ENCODE data around the gene NPFFR2.

NPFFR2 gene

DNA sequence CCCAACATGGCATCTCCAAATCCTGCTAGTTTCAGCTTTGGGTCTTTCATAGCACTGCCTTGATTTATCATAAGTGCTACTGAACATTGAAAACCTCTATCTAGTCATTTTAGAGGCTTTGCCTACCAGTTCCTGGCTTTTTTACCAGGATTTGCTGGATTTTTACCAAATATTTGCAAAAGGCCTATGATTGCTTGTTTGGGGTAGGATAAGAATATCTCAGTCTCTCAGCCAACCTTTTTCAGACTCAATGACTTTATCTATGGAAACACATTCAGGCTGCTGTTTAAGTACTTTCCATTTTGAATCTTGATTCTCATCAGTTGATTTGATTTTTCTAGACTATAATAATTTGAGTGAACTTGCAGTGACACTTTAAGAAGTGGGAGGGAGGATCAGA, 80.1 kb downstream of the NPFFR2 start:
- TF ChIP-seq, protein P1, sequence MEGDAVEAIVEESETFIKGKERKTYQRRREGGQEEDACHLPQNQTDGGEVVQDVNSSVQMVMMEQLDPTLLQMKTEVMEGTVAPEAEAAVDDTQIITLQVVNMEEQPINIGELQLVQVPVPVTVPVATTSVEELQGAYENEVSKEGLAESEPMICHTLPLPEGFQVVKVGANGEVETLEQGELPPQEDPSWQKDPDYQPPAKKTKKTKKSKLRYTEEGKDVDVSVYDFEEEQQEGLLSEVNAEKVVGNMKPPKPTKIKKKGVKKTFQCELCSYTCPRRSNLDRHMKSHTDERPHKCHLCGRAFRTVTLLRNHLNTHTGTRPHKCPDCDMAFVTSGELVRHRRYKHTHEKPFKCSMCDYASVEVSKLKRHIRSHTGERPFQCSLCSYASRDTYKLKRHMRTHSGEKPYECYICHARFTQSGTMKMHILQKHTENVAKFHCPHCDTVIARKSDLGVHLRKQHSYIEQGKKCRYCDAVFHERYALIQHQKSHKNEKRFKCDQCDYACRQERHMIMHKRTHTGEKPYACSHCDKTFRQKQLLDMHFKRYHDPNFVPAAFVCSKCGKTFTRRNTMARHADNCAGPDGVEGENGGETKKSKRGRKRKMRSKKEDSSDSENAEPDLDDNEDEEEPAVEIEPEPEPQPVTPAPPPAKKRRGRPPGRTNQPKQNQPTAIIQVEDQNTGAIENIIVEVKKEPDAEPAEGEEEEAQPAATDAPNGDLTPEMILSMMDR (IDR thresholded peaks at IDR 0.05), result no peak
- Histone ChIP-seq H3K36me3 (no peaks in the 10 kb centered on the region), H3K4me1 (no peaks in the 10 kb centered on the region), H3K9me3 (no peaks in the 10 kb centered on the region), H3K27me3 (no peaks in the 10 kb centered on the region), H3K27ac (no peak overlapping the region), H3K4me3 (no peak overlapping the region)
- no peak for DNase-seq
- intact Hi-C loops (cut with DNase I; ENCODE audit: low total_unique reads), result no loop called here

DNA sequence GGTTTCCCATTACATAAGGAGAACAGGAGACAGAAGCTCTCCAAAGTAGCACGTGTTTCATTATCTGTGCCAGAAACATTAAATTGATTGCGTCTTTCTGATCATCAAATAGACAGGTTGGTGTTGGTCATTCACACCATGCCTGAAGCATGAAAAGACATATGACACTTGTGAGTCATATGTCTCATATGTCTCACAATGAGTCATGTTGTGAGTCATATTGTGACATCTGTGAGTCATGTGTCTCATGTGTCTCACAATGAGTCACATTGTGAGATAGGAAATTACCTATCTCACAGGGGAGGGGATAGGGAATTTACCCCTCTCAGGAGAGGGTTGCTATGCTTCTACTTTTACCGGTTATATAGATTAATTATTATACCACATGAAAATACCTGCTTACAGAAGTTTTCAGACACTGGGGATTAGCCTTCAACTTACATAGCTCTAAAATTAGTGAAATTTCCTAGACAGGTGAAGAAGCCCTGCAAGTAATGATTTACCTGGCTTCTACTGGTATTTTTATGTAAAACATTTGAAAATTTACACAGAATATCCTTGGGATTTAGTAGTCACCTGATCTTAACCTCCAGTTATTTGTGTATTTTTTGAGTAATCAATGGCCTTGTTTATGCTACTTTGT, 80.8 kb downstream of the NPFFR2 start:
- H3K4me3 ChIP-seq, result no peak overlapping the region
- no peaks in the 10 kb centered on the region for H3K4me1 ChIP-seq
- DNase-seq, result no peak
- H3K27me3 ChIP-seq, result no peaks in the 10 kb centered on the region
- H3K27ac ChIP-seq, result no peak overlapping the region
- TF ChIP-seq, protein P1 (IDR thresholded peaks at IDR 0.05), result no peak
- no peaks in the 10 kb centered on the region for H3K36me3 ChIP-seq
- H3K9me3 ChIP-seq, result no peaks in the 10 kb centered on the region
- intact Hi-C loops (cut with DNase I; ENCODE audit: low total_unique reads), result no loop called here

DNA sequence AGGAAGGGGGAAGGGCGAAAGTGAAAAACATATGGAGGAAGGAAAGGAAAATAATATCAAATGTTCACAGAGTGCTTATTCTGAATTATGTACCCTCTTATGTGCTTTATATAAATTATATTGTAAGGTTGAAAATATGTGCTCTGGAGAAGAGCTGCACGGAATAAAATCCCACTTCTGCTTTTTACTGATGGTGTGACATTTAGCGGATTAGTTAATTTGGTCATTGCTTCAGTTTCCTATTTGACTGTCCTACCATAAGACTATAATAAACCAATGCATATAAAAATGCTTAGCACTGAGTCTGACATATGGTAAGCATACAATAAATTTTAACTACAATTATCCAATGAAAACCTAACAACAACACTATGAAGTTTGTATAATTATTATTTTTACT, 86.2 kb downstream of the NPFFR2 start:
- no peak for DNase-seq
- TF ChIP-seq, protein P1 (IDR thresholded peaks at IDR 0.05), result no peak
- Histone ChIP-seq H3K9me3 (no peaks in the 10 kb centered on the region), H3K36me3 (no peaks in the 10 kb centered on the region), H3K4me3 (no peak overlapping the region), H3K4me1 (no peaks in the 10 kb centered on the region), H3K27ac (no peak overlapping the region), H3K27me3 (peaks cover 0 to 5% of the 10 kb centered on the region in 2 donors)
- intact Hi-C loops (cut with DNase I; ENCODE audit: low total_unique reads), result no loop called here

DNA sequence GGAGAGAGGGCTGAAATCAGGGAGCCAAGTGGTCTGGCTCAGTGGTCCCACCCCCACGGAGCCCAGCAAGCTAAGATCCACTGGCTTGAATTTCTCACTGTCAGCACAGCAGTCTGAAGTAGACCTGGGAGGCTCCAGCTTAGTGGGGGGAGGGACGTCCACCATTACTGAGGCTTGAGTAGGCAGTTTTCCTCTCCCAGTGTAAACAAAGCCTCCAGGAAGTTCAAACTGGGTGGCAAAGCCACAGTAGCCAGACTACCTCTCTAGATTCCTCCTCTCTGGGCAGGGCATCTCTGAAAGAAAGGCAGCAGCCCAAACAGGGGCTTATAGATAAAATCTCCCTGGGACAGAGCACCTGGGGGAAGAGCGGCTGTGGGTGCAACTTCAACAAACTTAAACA, 88.1 kb downstream of the NPFFR2 start:
- H3K27ac ChIP-seq, result no peak overlapping the region
- H3K27me3 ChIP-seq, result peaks cover 0 to 5% of the 10 kb centered on the region in 2 donors
- no peaks in the 10 kb centered on the region for H3K9me3 ChIP-seq
- intact Hi-C loops (cut with DNase I; ENCODE audit: low total_unique reads), result loop anchor here (10.0 kb wide), 1 partner anchor 165 kb away; no protein-coding TSS in a partner anchor
- H3K4me3 ChIP-seq, result no peak overlapping the region
- no peak for DNase-seq
- no peaks in the 10 kb centered on the region for H3K36me3 ChIP-seq
- no peaks in the 10 kb centered on the region for H3K4me1 ChIP-seq
- TF ChIP-seq, protein P1 (IDR thresholded peaks at IDR 0.05), result no peak

DNA sequence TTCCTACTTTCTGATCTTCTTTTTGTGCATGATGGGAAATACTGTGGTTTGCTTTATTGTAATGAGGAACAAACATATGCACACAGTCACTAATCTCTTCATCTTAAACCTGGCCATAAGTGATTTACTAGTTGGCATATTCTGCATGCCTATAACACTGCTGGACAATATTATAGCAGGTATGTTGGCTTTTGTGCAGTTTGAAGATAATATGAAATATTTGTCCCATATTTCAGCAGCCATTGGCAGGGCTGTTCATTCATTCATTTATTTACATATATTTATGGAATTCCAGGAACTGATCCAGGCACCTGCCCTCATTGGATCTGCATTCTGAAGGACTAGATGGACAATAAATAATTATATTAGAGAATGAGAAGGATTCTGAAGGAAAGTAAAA, 96.9 kb downstream of the NPFFR2 start:
- DNase-seq, result no peak
- intact Hi-C loops (cut with DNase I; ENCODE audit: low total_unique reads), result loop anchor here (10.0 kb wide), 1 partner anchor 174 kb away; no protein-coding TSS in a partner anchor

More for the DNA sequence above, 96.9 kb downstream of the NPFFR2 start:
- H3K27ac ChIP-seq, result no peak overlapping the region
- H3K9me3 ChIP-seq, result no peaks in the 10 kb centered on the region
- no peaks in the 10 kb centered on the region for H3K36me3 ChIP-seq
- TF ChIP-seq, protein P1 (IDR thresholded peaks at IDR 0.05), result no peak
- H3K4me1 ChIP-seq, result no peaks in the 10 kb centered on the region
- H3K4me3 ChIP-seq, result no peak overlapping the region
- H3K27me3 ChIP-seq, result no peaks in the 10 kb centered on the region
